Right atrium auricular region (tissue), 2 donors: Measurements from ENCODE around the gene AMZ1. TPM values are rescaled to one million over a fixed set of nuclear protein-coding genes. Genes with fewer than 3 reads are reported as not detected.

Experiments
- DNase-seq: peaks from one replicate; pipeline ENCODE4 v3.0.0-alpha.2; 2019; ENCODE audit warnings: low spot score
- H3K27ac ChIP-seq, 2 donors: fragments of 200-600 bp; sonication (generic); 1 replicate in 1 of 2; 2 replicates in 1 of 2; pipeline ENCODE4 v1.5.1; 2016 to 2019
- H3K27me3 ChIP-seq, 2 donors: fragments of 200-600 bp; sonication (generic); one replicate each; pipeline versions ENCODE4 v1.5.1 to v1.6.0; 2017 to 2019
- H3K36me3 ChIP-seq: fragments of 200-600 bp; sonication (generic); one replicate; pipeline ENCODE4 v1.5.1; 2016
- H3K4me1 ChIP-seq, 2 donors: fragments of 200-600 bp; sonication (generic); one replicate each; pipeline versions ENCODE4 v1.5.1 to v1.6.0; 2017 to 2019
- H3K4me3 ChIP-seq, 2 donors: fragments of 200-600 bp; sonication (generic); 1 replicate in 1 of 2; 2 replicates in 1 of 2; pipeline ENCODE4 v1.5.1; 2017 to 2019; ENCODE audit warnings: mild to moderate bottlenecking in 1 of 2, moderate library complexity in 1 of 2
- H3K9me3 ChIP-seq, 2 donors: fragments of 200-600 bp; sonication (generic); one replicate each; pipeline ENCODE4 v1.5.1; 2019
- total RNA-seq, 2 donors: library from RNA; depleted of rRNA; stranded (reverse); fragments of >200 nt; gene quantifications; one replicate each; pipeline ENCODE4 v1.1.0, GENCODE V29; 2016
- TF ChIP-seq, protein P1 (sequence below), 2 donors: fragments of 200-600 bp; sonication (generic); IDR thresholded peaks; one replicate each; pipeline ENCODE4 v1.5.1; 2019; ENCODE audit warnings: antibody characterized with exemption in 2 of 2

AMZ1 gene
- total RNA-seq, 2 donors from 2014 or later = 0.07 TPM; not detected in 1

- H3K36me3 ChIP-seq = no peaks in the 10 kb centered on the region
- TF ChIP-seq, protein P1, sequence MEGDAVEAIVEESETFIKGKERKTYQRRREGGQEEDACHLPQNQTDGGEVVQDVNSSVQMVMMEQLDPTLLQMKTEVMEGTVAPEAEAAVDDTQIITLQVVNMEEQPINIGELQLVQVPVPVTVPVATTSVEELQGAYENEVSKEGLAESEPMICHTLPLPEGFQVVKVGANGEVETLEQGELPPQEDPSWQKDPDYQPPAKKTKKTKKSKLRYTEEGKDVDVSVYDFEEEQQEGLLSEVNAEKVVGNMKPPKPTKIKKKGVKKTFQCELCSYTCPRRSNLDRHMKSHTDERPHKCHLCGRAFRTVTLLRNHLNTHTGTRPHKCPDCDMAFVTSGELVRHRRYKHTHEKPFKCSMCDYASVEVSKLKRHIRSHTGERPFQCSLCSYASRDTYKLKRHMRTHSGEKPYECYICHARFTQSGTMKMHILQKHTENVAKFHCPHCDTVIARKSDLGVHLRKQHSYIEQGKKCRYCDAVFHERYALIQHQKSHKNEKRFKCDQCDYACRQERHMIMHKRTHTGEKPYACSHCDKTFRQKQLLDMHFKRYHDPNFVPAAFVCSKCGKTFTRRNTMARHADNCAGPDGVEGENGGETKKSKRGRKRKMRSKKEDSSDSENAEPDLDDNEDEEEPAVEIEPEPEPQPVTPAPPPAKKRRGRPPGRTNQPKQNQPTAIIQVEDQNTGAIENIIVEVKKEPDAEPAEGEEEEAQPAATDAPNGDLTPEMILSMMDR (IDR thresholded peaks at IDR 0.05) = no peak
- DNase-seq = no peak
- H3K27ac ChIP-seq = peak overlapping the region; percentile 89
- peaks cover 0 to 86% of the 10 kb centered on the region in 2 donors for H3K4me1 ChIP-seq
- H3K9me3 ChIP-seq = no peaks in the 10 kb centered on the region
- no peaks in the 10 kb centered on the region for H3K27me3 ChIP-seq
- H3K4me3 ChIP-seq = peak overlapping the region; percentile 12 to 43
Measured at GRCh38 chr7:2640846-2641316, 47.1 kb upstream of the AMZ1 start.

DNA sequence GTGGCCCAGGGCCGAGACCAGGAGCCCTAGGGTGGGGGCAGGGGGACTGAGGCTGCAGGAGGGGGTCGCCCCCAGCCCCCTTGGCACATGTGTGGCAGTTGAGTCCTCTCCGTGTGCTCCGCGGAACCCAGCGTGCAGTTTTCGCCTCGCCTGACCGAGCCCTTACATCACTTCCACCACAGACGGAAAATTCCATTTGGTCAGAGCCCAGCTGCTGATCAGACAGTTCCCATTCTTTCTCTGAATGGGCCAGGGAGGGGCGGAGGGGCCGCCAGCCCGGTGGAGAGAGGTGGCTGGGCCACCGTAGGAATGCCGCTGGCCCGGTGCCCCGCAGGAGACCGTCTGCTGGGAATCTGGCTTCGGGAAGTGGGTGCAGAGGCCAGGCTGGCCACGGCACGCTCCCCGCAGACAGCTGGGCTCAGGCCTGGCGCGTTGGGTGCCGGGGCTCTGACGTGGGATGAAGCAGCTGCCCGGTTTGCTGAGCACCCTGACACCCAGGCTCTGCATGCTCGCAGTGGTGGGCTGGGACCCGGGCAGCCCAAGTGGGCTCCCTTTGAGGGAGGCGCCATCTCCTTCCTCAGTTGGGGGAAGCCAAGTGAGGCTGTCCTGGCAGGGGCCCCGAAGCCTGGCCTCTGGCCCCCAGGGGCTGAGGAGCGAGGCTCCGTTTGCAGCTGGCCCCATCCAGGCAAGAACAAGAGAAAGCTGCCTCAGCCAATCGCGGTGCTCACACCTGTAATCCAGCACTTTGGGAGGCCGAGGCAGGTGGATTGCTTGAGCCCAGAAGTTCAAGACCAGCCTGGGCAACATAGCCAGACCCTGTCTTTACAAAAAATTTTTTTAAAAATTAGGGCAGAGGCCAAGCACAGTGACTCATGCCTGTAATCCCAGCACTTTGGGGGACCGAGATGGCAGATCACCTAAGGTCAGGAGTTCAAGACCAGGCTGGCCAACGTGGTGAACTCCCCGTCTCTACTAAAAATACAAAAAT is 46.3 kb upstream of the AMZ1 start:
- Histone ChIP-seq H3K4me3 (peak overlapping the region; percentile 12 to 43), H3K27me3 (no peaks in the 10 kb centered on the region), H3K4me1 (peaks cover 0 to 78% of the 10 kb centered on the region in 2 donors), H3K9me3 (no peaks in the 10 kb centered on the region), H3K36me3 (no peaks in the 10 kb centered on the region), H3K27ac (peak overlapping the region; percentile 89)
- peak; percentile 94 for DNase-seq
- TF ChIP-seq, protein P1 (IDR thresholded peaks at IDR 0.05) = no peak

DNA sequence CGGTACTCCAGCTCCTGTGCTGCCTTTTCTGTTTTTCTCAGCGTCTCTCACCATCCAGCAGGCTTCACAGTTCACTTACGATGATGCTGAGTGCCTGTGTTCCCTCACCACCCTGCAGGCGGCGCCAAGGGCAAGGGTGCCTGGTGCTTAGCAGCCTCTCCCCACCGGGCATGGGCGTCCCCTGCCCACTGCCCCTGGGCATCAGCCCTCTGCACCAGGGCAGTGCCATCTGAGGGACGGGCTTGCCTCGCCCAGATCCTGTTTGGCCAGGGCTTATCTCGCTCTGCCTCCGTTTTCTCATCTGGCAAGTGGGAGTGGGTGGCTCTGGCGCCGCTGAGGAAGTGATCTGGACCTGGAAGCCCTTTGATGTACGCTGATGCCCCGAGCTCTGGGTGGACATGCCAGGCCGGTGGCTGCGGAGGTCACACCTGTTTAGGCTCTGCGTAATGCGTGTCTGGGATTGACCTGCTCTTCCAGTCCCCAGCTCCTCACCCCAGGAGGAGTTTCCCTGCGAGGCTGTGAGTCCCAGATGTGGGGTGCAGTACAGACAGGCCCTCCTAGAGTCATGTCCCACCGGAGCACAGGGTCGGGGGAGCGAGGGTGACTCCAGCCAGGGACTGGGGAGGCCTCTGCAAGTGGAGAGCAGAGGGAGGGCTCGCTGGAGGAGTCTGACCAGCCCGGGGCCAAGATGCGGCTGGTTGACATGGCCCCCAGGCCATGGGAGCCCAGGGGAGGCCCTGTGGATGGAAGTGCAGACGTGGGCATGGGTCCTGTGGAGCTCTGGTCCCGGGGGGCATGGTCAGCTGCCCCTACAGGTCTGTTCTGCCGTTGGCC is 44.4 kb upstream of the AMZ1 start:
- Histone ChIP-seq H3K27me3 (no peaks in the 10 kb centered on the region), H3K4me3 (no peak overlapping the region), H3K9me3 (no peaks in the 10 kb centered on the region), H3K4me1 (peaks cover 0 to 58% of the 10 kb centered on the region in 2 donors), H3K36me3 (peaks cover 17% of the 10 kb centered on the region), H3K27ac (no peak overlapping the region)
- no peak for DNase-seq
- TF ChIP-seq, protein P1 (IDR thresholded peaks at IDR 0.05) = no peak

DNA sequence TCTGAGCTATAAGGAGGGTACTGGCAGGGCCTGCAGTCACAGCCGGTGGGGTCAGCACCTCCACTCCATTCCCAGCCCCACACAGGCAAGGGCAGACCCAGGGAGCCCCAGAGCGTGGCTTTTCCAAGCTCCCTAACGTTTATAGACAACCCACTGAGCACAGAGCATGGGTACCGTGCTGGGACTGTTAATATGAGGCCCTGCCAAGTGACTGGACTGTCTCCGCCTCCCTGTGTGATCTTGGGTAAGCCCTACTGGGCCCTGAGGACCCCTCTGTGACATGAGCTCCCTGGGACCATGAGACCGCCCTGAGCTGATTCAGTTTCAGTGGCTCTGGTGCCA is 43.8 kb upstream of the AMZ1 start:
- no peak overlapping the region for H3K27ac ChIP-seq
- TF ChIP-seq, protein P1 (IDR thresholded peaks at IDR 0.05) = no peak

DNA sequence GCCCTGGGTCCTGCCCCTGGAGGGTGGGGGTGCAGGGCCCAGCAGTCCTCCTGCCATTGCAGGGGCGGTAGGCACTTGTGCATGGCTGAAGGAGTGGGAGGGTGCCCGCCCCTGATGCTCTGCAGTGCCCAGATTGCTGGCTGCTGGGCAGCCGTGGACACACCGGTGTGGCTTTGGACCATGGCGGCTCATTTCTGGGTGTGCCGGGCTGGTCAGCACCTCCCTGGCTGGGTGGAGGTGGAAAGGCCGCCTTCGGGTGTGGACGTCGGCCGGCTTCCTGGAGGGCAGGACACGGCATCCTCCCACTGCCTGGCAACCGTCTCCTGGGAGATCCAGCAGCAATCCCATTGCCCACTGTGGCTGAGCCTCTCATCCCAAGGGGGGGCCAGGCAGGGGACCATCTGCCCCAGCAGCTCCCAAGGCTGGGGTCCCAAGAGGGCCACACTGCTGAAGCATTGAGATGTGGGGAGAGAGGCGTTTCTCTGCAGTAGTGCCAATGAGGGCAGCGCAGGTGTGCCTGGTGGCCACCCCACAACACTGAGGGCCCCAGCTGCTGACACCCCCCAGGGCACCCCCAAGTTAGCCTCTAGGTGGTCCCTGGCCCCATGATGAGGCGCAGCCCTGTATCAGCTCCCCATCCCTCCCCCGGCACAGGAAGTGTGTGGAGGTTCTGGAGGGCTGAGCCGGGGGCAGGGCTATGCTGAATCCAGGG is 43.3 kb upstream of the AMZ1 start:
- H3K9me3 ChIP-seq = no peaks in the 10 kb centered on the region
- peaks cover 19% of the 10 kb centered on the region for H3K36me3 ChIP-seq
- peaks cover 0 to 47% of the 10 kb centered on the region in 2 donors for H3K4me1 ChIP-seq
- TF ChIP-seq, protein P1 (IDR thresholded peaks at IDR 0.05) = no peak
- DNase-seq = no peak
- no peak overlapping the region for H3K4me3 ChIP-seq
- no peak overlapping the region for H3K27ac ChIP-seq
- H3K27me3 ChIP-seq = no peaks in the 10 kb centered on the region

More for the DNA sequence above, 43.8 kb upstream of the AMZ1 start:
- Histone ChIP-seq H3K36me3 (peaks cover 17% of the 10 kb centered on the region), H3K9me3 (no peaks in the 10 kb centered on the region), H3K27me3 (no peaks in the 10 kb centered on the region), H3K4me1 (peaks cover 0 to 53% of the 10 kb centered on the region in 2 donors), H3K4me3 (no peak overlapping the region)
- DNase-seq = no peak
